Stimulated activated CD8-positive, alpha-beta memory T cell treated with anti-CD3 and anti-CD28 coated beads, Interleukin-4, amount 100 ng/mL, for 1 hour (primary cell): ENCODE results near the gene CCDC57.
"Not testable (repeated sequence)": the region's sequence is repeated elsewhere in the genome, so short reads cannot be mapped to it uniquely, and the experiment has no call there.

Source experiments
- DNase-seq, 2 donors: peaks; one replicate each; pipeline ENCODE4 v3.0.0-alpha.2; 2020; ENCODE audit warnings: low read depth in 2 of 2, low spot score in 1 of 2

Gene CCDC57

DNA sequence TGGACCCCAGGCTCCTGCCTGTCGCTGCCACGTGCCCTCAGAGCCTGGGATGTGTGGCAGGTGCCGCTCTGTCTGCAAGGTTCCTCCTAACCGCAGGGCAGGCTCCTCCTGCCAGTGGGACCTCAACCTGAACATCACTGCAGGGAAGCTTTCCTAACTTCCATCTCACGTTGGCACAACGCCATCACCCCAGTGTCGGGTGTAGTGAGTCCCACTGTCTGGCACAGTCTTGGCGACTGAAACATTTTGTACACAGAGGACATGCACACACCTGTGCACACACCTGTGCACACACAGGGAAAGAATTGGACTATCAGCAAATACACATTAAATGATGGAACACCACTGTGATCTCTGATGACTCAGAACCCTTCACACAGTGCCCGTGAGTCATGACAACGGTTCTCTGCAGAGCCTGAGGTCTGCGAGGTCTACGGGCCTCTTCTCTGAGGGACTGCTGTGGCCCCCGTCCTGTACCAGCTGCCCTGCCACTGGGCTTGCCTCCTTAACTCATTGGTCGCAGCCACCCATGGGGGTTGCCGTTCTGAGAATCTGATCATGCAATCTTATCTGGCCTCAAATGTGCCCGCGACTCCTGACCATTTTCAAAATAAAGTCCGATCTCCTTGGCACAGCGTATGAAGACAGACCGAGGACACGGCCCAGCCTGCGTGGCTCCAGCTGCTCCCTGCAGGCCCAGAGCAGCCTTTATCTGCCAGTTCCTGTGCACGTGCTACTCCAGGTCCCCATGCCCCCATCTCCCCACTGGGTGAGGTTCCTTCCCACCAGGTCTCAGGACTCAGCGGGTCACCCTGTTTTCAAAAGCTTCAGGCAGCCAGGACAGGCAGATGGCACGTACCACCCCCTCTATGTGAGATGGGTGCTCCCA, 7.6 kb downstream of the CCDC57 start:
- no peak for DNase-seq

GRCh38 chr17:82203920-82204319, 8.7 kb downstream of the CCDC57 start:
- no peak for DNase-seq

- DNase-seq = no peak
Observed at GRCh38 chr17:82202981-82203380, 9.7 kb downstream of the CCDC57 start.

GRCh38 chr17:82201498-82201910, 11.1 kb downstream of the CCDC57 start:
- no peak for DNase-seq

DNA sequence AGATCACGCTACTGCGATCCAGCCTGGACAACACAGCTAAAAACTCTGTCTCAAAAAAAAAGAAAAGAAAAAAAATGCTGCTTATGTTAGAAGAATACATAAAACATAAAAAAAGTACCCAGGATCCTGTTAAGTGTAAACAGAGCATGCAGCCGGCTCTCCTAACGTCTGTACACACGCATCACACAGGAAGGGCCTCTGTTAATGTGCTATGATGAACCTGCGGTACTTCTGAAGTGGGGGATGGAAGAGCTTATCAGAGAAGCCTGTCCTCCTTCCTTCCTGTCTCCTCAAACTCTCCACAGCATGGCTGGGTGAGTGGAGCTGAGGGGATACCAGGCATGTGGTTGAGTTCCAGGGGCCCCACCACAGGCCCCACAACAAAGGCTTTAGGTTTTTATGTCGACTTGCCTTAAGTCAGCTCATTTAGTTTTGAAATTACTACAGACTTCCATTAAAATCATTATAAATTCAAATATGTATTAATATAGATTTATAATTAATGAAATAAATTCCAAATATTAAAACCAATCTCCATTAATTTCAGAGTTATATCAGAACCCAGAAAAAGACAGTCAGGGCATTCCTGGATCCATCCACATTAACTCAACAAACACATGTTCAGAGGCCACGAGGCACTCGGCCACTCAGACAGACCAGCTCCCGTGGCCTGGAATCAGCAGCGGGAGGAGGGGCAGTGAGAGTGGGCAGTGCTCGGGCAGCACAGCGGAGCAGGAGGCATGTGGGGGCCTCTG, 11.7 kb downstream of the CCDC57 start:
- DNase-seq = no peak

DNA sequence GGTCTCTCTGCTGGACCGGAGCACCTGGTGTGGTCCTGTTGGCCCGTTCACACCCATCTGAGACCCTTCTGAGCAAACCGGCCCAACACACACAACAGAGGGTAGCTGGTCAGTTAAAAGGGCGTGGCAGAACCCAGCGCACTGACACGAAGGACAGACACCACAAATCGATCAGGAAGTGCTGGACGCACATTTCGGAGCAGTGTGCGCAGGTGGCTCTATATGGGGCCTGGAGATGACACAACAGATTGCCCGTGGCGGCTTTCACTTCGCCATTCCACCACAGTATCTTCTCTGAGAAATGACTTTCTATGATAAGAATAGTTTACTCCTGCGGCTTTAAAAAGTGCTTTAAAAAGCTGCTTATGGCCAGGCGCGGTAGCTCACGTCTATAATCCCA, 12.5 kb downstream of the CCDC57 start:
- no peak for DNase-seq

DNA sequence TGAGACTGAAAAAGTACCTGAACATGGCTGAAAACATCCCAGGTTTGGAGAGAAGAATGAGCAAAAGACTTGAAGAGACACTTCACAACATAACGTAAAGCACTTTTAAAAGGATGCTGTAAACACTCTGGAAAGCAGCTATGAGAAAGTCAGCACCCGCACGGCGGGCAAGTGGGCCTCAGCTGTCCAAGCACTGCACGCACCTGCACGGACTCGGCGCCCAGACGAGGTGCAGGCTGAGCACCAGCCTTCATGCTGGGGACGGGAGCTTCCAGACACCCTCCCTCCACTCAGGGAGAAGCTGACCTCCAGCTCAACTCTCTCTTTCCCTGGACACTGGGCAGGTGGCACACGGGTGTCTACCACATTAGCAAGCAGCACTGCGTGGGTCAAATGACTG, 13.1 kb downstream of the CCDC57 start:
- no peak for DNase-seq

DNA sequence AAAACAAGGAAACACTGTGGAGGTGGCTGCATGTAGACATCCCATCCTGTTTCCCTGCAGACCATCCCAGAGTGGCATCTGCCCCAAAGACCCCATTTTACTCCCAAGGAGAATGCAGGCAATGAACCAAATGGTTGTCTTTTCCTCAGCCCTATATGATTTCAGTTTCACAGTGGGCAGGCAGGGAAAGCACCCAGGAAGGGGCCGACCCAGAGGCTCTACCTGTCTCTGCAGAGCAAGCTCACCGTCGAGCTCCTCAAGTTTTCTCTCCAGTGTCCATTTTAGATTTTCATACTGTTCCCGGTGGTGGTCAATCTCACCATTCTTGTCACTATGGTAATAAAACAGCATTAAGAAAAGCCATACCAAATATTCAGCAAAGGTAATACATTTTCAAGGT, 14.6 kb downstream of the CCDC57 start:
- no peak for DNase-seq

DNA sequence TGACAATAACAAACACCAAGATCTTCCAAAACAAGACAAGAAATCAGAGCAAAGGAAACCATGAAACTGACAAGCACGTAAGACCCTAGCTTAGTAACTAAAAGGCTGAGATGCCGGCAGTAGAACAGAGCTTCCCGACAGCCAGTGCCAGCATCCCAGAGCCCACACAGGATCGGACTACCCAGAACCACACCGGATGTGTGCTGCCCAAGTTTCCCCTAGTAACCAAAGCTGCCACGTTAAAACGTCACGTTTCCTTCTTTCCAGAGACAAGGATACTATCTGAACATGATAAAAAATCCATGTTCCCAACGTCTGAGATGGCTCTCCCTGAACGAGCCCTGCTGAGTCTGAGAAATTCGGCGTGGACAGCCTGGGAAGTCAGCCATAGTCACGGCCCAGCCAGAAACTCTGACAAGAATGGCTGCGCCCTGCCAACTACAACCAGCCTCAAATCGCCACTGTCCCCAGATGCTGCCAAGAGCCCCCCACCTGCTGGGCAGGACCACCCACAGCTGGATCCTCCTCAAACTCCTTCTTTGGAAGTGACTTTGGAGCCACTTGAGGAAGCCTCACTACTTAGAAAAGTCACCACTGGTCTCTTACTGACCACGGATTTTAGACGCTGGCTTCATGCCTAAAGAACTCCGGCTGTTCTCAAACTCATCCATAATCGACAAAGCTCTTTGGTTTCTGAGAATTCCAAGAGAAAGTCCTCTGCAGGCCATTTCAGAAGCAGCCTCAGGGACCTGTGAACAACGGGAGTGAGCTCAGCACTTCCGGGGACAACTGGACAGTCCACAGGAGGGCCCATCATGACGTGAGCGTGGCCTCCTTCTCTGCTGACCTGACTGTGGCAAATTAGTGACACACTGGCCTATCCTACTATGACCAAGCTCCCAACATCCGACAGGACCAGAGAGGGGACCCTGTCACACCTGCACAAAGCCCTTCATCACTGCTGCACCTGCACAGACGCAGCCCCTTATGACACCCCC, 16.7 kb downstream of the CCDC57 start:
- no peak for DNase-seq

GRCh38 chr17:82194765-82195164, 17.9 kb downstream of the CCDC57 start:
- no peak for DNase-seq

DNA sequence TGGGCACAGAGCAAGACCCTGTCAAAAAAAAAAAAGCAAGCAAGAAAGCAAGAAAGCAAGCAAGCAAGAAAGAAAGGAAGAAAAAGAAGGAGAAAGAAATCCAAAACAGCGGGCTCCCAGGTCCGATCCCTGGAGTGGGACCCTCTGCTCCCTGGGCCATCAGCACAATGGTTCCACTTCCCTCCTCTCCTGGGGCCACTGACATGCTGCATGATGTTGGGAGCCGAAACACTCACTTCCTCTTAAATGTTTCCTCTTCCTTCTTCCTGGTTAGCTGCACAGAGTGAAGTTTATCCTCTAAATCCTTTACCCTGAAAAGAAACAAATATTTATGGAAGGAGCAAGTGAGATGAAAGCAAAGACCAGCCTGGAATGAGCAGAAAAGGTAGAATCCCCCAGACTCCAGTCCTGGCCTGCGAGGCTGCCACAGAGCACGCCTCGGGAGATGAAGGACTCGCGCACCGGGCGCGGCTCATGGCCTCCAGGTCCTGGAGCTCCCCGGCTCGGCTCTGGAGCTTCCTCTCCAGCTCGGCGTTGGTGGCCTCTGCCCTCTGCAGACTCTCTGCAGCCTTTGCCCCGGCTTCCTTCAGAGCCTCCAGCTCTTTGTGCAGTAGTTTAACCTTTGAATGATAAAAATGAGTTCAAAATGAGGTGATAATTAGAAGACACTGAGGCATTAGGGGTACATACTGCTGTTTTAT, 19.0 kb downstream of the CCDC57 start:
- DNase-seq = no peak

GRCh38 chr17:82193050-82193449, 19.6 kb downstream of the CCDC57 start:
- DNase-seq = not testable (repeated sequence)

- no peak for DNase-seq
Observed at GRCh38 chr17:82188001-82188961, 24.4 kb downstream of the CCDC57 start.

- no peak for DNase-seq
Observed at GRCh38 chr17:82187500-82187899, 25.1 kb downstream of the CCDC57 start.

GRCh38 chr17:82186221-82186620, 26.4 kb downstream of the CCDC57 start:
- DNase-seq = no peak

- no peak for DNase-seq
Observed at GRCh38 chr17:82184761-82185160, 27.9 kb downstream of the CCDC57 start.

DNA sequence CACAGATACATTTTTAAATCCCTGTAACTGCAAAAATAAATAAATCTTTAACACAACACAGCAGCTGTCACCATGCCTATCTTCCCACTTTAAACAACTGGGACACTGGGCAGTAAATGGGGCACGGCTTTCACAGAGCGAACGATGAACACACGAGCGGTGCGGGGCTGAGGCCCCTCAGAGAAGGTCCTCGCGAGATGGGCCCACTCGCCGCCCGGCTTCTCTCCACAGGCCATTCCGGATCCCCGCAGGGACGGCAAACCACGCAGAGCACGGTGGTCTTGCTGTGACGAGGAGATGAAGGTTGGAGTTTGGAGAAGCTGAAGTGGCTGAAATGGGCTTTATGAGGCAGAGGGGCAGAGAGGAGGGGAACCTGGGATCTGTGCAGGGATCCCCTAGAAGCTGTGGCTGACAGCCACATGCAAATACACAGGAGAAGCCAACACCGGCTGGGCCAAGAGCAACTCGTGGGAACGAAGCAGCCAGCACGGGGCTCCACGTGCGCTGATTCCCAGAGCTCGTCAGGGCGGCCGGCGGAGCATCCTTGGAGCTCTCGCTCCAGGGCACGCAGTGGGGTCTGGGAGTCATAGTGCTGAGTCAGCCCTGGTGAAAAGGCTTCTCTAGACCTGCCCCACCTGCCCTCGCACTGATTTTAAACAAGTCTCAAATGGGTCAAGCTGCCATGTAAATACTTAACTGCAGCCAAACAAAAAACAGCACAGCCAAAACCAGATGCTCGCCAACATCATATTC, 31.7 kb downstream of the CCDC57 start:
- DNase-seq = no peak

DNA sequence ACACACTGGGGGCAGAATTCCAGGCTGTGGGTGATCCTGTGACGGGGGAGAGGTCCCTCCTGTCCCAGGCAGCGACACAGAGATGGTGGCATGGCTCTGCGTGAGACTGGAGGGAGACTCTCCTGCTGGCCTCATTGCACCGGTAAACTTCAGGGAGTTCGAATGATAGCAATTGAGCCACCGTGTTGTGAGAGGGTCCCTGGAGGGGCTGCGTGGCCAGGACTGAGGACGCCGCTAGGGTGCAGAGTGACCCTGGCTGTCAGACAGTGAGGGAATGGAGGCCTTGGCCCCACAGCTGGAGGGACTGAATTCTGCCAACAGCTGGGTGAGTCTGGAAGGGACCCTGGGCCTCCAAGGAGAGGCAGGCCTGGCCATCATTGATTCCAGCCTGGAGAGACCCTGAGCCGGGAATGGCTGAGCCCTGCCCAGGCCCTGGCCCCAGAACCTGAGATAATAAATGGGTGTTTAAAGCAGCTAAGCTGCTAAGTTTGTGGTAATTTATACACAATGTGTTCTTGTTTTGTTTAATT, 32.6 kb downstream of the CCDC57 start:
- DNase-seq = no peak
